Measurements from ENCODE around the gene GDPD5. TPM values are rescaled to one million over a fixed set of nuclear protein-coding genes. Genes with fewer than 3 reads are reported as not detected.

Gene GDPD5
- total RNA-seq, 1 experiment from 2014 or later, result 12.2 TPM

GRCh38 chr11:75468534-75469340, 57.0 kb downstream of the GDPD5 start:
- CTCF ChIA-PET, result interaction anchor here (0.7 to 5.0 kb wide), 3 partner anchors 18 to 86 kb away, joined by 3 to 29 read pairs (median 4); no protein-coding TSS in a partner anchor
- no peak for DNase-seq (ENCODE audit: low spot score)
- no peak overlapping the region for H3K27ac Mint-ChIP-seq
- no peak overlapping the region for H3K4me3 Mint-ChIP-seq
- TF ChIP-seq GRHL2 (CRISPR knock-in tag; IDR thresholded peaks at IDR 0.05; ENCODE audit: insufficient replicate concordance, severe bottlenecking) (no peak), MLX (CRISPR knock-in tag; IDR thresholded peaks at IDR 0.05) (no peak), RELA (CRISPR knock-in tag; IDR thresholded peaks at IDR 0.05; ENCODE audit: borderline replicate concordance) (no peak), OVOL2 (CRISPR knock-in tag; IDR thresholded peaks at IDR 0.05; ENCODE audit: borderline replicate concordance) (no peak), ESRRA (CRISPR knock-in tag; IDR thresholded peaks at IDR 0.05; ENCODE audit: borderline replicate concordance) (no peak), ZBTB21 (CRISPR knock-in tag; IDR thresholded peaks at IDR 0.05; ENCODE audit: borderline replicate concordance) (no peak), IRF2 (CRISPR knock-in tag; IDR thresholded peaks at IDR 0.05; ENCODE audit: borderline replicate concordance, low read depth) (no peak), ETV6 (CRISPR knock-in tag; IDR thresholded peaks at IDR 0.05) (no peak)
- H3K27me3 Mint-ChIP-seq (ENCODE audit: low read depth), result no peaks in the 10 kb centered on the region
- H3K9me3 Mint-ChIP-seq, result no peaks in the 10 kb centered on the region
- H3K36me3 Mint-ChIP-seq, result no peaks in the 10 kb centered on the region
- ATAC-seq, result no peak
- POLR2A ChIA-PET, result no interaction called here
- peaks cover 28% of the 10 kb centered on the region for H3K4me1 Mint-ChIP-seq

- H3K9me3 Mint-ChIP-seq, result no peaks in the 10 kb centered on the region
- ChIA-PET POLR2A (no interaction called here), CTCF (interaction anchor here (5.0 kb wide), 1 partner anchor 17 kb away, joined by 29 read pairs; no protein-coding TSS in a partner anchor)
- no peaks in the 10 kb centered on the region for H3K27me3 Mint-ChIP-seq (ENCODE audit: low read depth)
- H3K4me3 Mint-ChIP-seq, result no peak overlapping the region
- no peak overlapping the region for H3K27ac Mint-ChIP-seq
- no peak for ATAC-seq
- H3K36me3 Mint-ChIP-seq, result no peaks in the 10 kb centered on the region
- no peak for DNase-seq (ENCODE audit: low spot score)
- peaks cover 37% of the 10 kb centered on the region for H3K4me1 Mint-ChIP-seq
- TF ChIP-seq SMAD4 (CRISPR knock-in tag; IDR thresholded peaks at IDR 0.05), result no peak
- no peak for TF ChIP-seq AFF4 (CRISPR knock-in tag; IDR thresholded peaks at IDR 0.05; ENCODE audit: borderline replicate concordance)
- no peak for TF ChIP-seq IRF1 (CRISPR knock-in tag; IDR thresholded peaks at IDR 0.05)
- no peak for TF ChIP-seq ATF3 (CRISPR knock-in tag; conservative IDR thresholded peaks at IDR 0.05)
- TF ChIP-seq TEAD1 (CRISPR knock-in tag; IDR thresholded peaks at IDR 0.05), result no peak
- TF ChIP-seq TP53 (CRISPR knock-in tag; IDR thresholded peaks at IDR 0.05), result no peak
- TF ChIP-seq MAX (CRISPR knock-in tag; IDR thresholded peaks at IDR 0.05), result no peak
- no peak for TF ChIP-seq GABPB1 (CRISPR knock-in tag; IDR thresholded peaks at IDR 0.05)
- no peak for TF ChIP-seq ZNF263 (CRISPR knock-in tag; IDR thresholded peaks at IDR 0.05; ENCODE audit: low read depth)
- TF ChIP-seq RELA (CRISPR knock-in tag; IDR thresholded peaks at IDR 0.05; ENCODE audit: borderline replicate concordance), result no peak
- no peak for TF ChIP-seq PREB (CRISPR knock-in tag; IDR thresholded peaks at IDR 0.05; ENCODE audit: borderline replicate concordance)
- TF ChIP-seq ETV6 (CRISPR knock-in tag; IDR thresholded peaks at IDR 0.05), result no peak
- TF ChIP-seq STAT6 (CRISPR knock-in tag; conservative IDR thresholded peaks at IDR 0.05; ENCODE audit: low read depth), result no peak
- TF ChIP-seq SOX15 (CRISPR knock-in tag; IDR thresholded peaks at IDR 0.05), result no peak
- no peak for TF ChIP-seq IRF2 (CRISPR knock-in tag; IDR thresholded peaks at IDR 0.05; ENCODE audit: borderline replicate concordance, low read depth)
- no peak for TF ChIP-seq NR1H2 (CRISPR knock-in tag; IDR thresholded peaks at IDR 0.05)
- no peak for TF ChIP-seq ZNF512 (CRISPR knock-in tag; IDR thresholded peaks at IDR 0.05; ENCODE audit: borderline replicate concordance)
Measured at GRCh38 chr11:75467881-75468280, 57.9 kb downstream of the GDPD5 start.
